Gastroesophageal sphincter (tissue), 4 donors: ENCODE measurements around the gene IL4I1. TPM values are rescaled to one million over a fixed set of nuclear protein-coding genes. Genes with fewer than 3 reads are reported as not detected.

Experiments used
- ATAC-seq: fragments of 150-250 bp; one replicate; pipeline ENCODE4 v1.9.1; 2016; ENCODE audit warnings: mild to moderate bottlenecking, moderate library complexity
- H3K27ac ChIP-seq, 4 donors: fragments of 200-600 bp; sonication (generic) in 3 of 4; 1 replicate in 3 of 4; 2 replicates in 1 of 4; pipeline ENCODE4 v1.5.1; 2016 to 2019
- H3K27me3 ChIP-seq: fragments of 200-600 bp; sonication (generic); one replicate; pipeline ENCODE4 v1.5.1; 2019
- H3K36me3 ChIP-seq, 2 donors: fragments of 200-600 bp; sonication (generic); one replicate each; pipeline ENCODE4 v1.5.1; 2019; ENCODE audit warnings: control low read depth in 1 of 2
- H3K4me1 ChIP-seq, 3 donors: fragments of 200-600 bp; sonication (generic); 1 replicate in 2 of 3; 2 replicates in 1 of 3; pipeline ENCODE4 v1.5.1; 2016 to 2019; ENCODE audit warnings: control low read depth in 2 of 3
- H3K4me3 ChIP-seq, 2 donors: fragments of 200-600 bp; sonication (generic); one replicate each; pipeline ENCODE4 v1.5.1; 2019; ENCODE audit warnings: mild to moderate bottlenecking in 1 of 2, moderate library complexity in 1 of 2
- H3K9me3 ChIP-seq, 3 donors: fragments of 200-600 bp; sonication (generic); one replicate each; pipeline ENCODE4 v1.5.1; 2017 to 2019; ENCODE audit warnings: control low read depth in 2 of 3
- CTCF ChIP-seq, 4 experiments: fragments of 200-600 bp in 2 of 4; fragments of 450-650 bp in 2 of 4; sonication (generic) in 1 of 4; IDR thresholded peaks; one replicate each; pipeline ENCODE4 v1.5.1; 2017 to 2019; ENCODE audit warnings: antibody characterized with exemption in 4 of 4, mild to moderate bottlenecking in 2 of 4, moderate library complexity in 2 of 4
- EP300 ChIP-seq: sonication (generic); formaldehyde crosslinking; IDR thresholded peaks from one replicate; pipeline ENCODE4 v1.6.1; 2017; ENCODE audit warnings: antibody characterized with exemption, mild to moderate bottlenecking
- POLR2A ChIP-seq, 2 donors: fragments of 450-650 bp; IDR thresholded peaks; one replicate each; pipeline ENCODE4 v1.6.1; 2017; ENCODE audit warnings: antibody characterized with exemption in 2 of 2, mild to moderate bottlenecking in 2 of 2, moderate library complexity in 1 of 2
- POLR2AphosphoS5 ChIP-seq: sonication (generic); formaldehyde crosslinking; IDR thresholded peaks from one replicate; pipeline ENCODE4 v1.6.1; 2017; ENCODE audit warnings: antibody characterized with exemption
- WGBS, 2 donors: methylation state at CpG; one replicate each; pipeline ENCODE4 v1.1.5; 2018; ENCODE audit warnings: low coverage in 1 of 2; 5-methylcytosine and 5-hydroxymethylcytosine counted together
- total RNA-seq, 4 donors: library from RNA; depleted of rRNA; stranded (reverse); fragments of >200 nt; gene quantifications; one replicate each; pipeline ENCODE4 v1.1.0, GENCODE V29; 2016

Gene IL4I1
- total RNA-seq, 4 donors from 2014 or later, result 0.39 to 1.2 TPM; not detected in 2

- TF ChIP-seq POLR2AphosphoS5, result no peak
- peaks cover 0 to 33% (median 14%) of the 10 kb centered on the region in 3 donors for H3K4me1 ChIP-seq
- ATAC-seq, result no peak
- H3K9me3 ChIP-seq, result no peaks in the 10 kb centered on the region
- WGBS, 2 donors, result 97 to 100% methylated on average over 3 to 5 of the region's 5 CpGs
- no peaks in the 10 kb centered on the region for H3K27me3 ChIP-seq
- H3K4me3 ChIP-seq, result no peak overlapping the region
- peaks cover 0 to 26% of the 10 kb centered on the region in 2 donors for H3K36me3 ChIP-seq
- no peak overlapping the region for H3K27ac ChIP-seq
These were observed 35.4 kb upstream of the IL4I1 start for GRCh38 chr19:49932041-49932451.

DNA sequence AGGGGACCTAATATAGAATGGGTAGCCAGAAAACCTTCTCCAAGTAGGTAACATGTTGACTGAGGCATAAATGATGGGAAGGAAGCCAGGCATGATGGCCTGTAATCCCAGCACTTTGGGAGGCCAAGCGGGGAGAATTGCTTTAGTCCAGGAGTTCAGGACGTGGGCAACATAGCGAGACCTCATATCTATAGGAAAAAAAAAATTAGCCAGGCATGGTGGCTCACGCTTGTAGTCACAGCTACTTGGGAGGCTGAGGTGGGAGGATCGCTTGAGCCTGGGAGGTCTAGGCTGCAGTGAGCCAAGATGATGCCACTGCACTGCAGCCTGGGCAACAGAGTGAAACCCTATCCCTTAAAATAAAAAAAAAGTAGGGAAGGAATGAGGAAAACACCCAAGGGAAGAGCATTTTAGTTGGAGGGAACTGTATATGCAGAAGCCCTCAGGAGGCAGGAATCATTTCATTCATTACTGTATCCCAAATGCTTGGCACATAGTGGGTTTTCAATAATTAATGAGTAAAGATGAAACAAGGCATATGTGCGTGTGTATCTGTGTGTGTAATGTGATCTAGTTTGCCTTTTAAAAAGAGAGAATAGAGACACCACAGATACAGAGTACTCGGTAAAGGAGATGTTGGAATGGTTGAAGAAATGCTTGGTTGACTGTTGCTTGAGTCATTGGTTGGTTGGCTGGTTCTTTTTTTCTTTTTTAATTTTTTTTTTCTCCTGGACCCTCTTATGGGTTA, 34.8 kb upstream of the IL4I1 start:
- Histone ChIP-seq H3K4me3 (no peak overlapping the region), H3K36me3 (peaks cover 0 to 32% of the 10 kb centered on the region in 2 donors), H3K27me3 (no peaks in the 10 kb centered on the region), H3K4me1 (peaks cover 0 to 39% (median 14%) of the 10 kb centered on the region in 3 donors), H3K9me3 (no peaks in the 10 kb centered on the region), H3K27ac (peak overlapping the region in 1 of 4 donors; percentile 94)
- no peak for ATAC-seq
- TF ChIP-seq POLR2A (IDR thresholded peaks at IDR 0.05) (no peak), EP300 (no peak), POLR2AphosphoS5 (no peak), CTCF (IDR thresholded peaks at IDR 0.05) (no peak)
- 94% methylated on average over 3 to 7 of the region's 7 CpGs for WGBS, 2 donors

DNA sequence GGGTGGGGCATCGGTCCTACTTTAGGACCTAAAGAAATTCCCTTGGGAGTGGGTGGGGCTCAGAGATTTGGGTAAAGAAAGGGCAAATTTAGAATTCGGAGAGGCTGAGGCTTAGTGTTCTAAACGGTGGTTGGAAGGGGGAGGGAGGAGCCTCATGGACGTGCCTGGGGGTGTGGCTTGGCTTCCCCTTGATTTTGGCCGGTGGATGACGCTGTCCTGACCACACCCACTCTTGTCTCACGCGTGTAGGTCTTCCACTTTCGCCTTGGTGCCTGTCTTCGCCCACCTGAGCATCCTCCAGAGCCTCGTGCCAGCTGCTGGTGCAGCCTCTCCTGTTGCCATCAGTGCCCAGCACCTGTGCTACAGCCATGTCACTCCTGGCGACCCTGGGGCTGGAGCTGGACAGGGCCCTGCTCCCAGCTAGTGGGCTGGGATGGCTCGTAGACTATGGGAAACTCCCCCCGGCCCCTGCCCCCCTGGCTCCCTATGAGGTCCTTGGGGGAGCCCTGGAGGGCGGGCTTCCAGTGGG, 33.9 kb upstream of the IL4I1 start:
- TF ChIP-seq EP300 (no peak), POLR2AphosphoS5 (no peak), POLR2A (IDR thresholded peaks at IDR 0.05) (no peak), CTCF (IDR thresholded peaks at IDR 0.05) (no peak)
- Histone ChIP-seq H3K4me1 (peaks cover 0 to 45% (median 14%) of the 10 kb centered on the region in 3 donors), H3K4me3 (peak overlapping the region in 1 of 2 donors; percentile 96), H3K9me3 (no peaks in the 10 kb centered on the region), H3K27ac (peak overlapping the region in 3 of 4 donors; percentile 93 to 96 (median 94)), H3K27me3 (no peaks in the 10 kb centered on the region), H3K36me3 (peaks cover 0 to 41% of the 10 kb centered on the region in 2 donors)
- no peak for ATAC-seq
- WGBS, 2 donors, result 13 to 60% methylated on average over 1 to 8 of the region's 15 CpGs

DNA sequence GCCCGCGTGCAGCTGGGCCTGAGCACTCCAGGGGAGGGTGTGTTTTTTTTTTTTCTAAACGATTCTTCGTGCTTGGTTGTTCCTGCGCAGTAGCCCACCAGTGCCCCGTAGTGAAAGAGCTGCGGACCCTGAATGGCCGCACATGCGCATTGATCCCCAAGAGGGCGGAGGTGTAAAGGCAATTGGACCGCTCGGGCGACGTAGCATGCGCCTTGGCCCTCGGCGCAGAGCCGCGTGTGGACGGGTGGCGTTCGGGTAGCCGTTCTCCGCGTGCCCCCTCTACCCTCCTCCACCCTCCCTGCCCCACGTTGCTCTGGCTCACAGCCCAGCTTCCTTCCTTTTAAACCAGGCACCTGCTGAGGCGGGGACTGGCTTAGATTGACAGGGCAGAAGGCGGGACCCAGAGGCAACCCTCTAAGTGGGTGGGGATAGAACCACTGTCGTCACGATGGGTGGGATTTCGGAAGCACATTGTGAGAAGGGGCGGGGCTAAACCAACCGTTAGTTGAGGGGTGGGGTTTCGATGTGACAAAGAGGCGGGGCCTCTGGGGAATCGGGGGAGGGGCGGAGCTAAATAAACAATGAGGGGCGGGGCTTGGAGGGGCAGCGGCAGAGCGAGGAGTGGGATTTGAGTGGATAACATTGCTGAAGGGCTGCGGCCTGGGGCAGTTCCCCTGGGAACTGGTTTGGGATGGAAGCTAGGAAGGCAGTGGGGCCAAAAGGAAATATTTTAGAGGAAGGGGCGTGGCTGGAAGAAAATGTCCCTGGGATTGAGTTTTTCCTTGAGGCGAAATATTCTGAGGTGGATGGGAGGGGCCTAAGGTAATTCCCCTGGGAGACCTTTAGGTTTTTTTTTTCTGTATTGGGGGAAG, 33.2 kb upstream of the IL4I1 start:
- Histone ChIP-seq H3K27me3 (no peaks in the 10 kb centered on the region), H3K4me3 (peak overlapping the region; percentile 78 to 96), H3K36me3 (peaks cover 0 to 48% of the 10 kb centered on the region in 2 donors), H3K27ac (peak overlapping the region; percentile 64 to 96 (median 94)), H3K9me3 (no peaks in the 10 kb centered on the region), H3K4me1 (peaks cover 0 to 52% (median 15%) of the 10 kb centered on the region in 3 donors)
- peak; percentile 95 for ATAC-seq
- 7 to 9% methylated on average over 10 to 27 of the region's 43 CpGs for WGBS, 2 donors
- TF ChIP-seq POLR2A (IDR thresholded peaks at IDR 0.05) (peak; percentile 47 to 64), CTCF (IDR thresholded peaks at IDR 0.05) (peak in 1 of 4 experiments; percentile 38), EP300 (no peak), POLR2AphosphoS5 (peak; percentile 74)

DNA sequence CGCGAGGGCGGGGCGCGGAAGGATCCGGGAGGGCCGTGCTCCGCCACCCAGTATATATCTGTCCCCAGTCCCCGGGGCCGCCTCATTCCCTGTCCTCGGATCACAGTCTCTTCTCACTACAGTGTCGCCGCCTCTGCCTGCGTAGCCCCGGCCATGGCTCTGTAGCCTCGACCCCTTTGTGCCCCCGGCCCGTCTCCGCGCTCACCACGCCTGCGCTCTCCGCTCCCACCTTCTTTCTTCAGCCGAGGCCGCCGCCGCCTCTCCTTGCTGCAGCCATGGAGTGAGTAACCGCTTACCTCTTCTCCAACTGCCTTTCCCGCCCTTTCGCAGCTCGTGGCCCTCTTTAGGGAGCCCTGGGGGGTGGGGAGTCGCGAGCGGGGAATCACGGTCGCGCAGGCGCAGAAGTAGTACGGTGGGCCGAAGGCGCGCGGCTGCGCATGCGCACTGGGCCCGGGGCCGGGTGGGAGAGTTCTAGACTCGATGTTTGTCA, 32.5 kb upstream of the IL4I1 start, which contains the start of the genes ATF5 and NUP62:
Gene ATF5, plus strand, starts transcription at position 85 of the 490 bp plus-strand sequence. CDS start 1,646 bp downstream, outside the sequence.
Gene NUP62, minus strand, starts transcription at position 384 of the 490 bp plus-strand sequence. CDS start 19,697 bp downstream, outside the sequence.
- ATAC-seq, result peak; percentile 60
- Histone ChIP-seq H3K4me3 (peak within 1 kb of the TSS; percentile 78 to 96), H3K4me1 (peaks cover 0 to 59% (median 22%) of the 10 kb centered on the region in 3 donors), H3K27me3 (no peaks in the 10 kb centered on the region), H3K9me3 (no peaks in the 10 kb centered on the region), H3K27ac (peak within 1 kb of the TSS; percentile 64 to 96 (median 94)), H3K36me3 (peaks cover 0 to 55% of the 10 kb centered on the region in 2 donors)
- 0 to 3% methylated on average over 5 to 33 of the region's 48 CpGs for WGBS, 2 donors
- TF ChIP-seq POLR2A (IDR thresholded peaks at IDR 0.05), result peak; percentile 34 to 41
- TF ChIP-seq POLR2AphosphoS5, result peak; percentile 14
- no peak for TF ChIP-seq EP300
- TF ChIP-seq CTCF (IDR thresholded peaks at IDR 0.05), result no peak
